WTC11 (cell line): ENCODE data around the gene ANTXR2. TPM values are rescaled to one million over a fixed set of nuclear protein-coding genes. Genes with fewer than 3 reads are reported as not detected.

Source experiments
- ATAC-seq: fragments of 200-7000 bp; cut with Tn5 transposase; 2 replicates; pipeline ENCODE4 v1.10.0; 2021; ENCODE audit warnings: mild to moderate bottlenecking, moderate library complexity
- CTCF ChIA-PET: fragments of 300-600 bp; sonication (Branson Sonifier 250); formaldehyde crosslinking; loops from one replicate; lab custom pipeline; 2021; ENCODE audit warnings: antibody characterized with exemption; lab: Charles Lee
- POLR2A ChIA-PET: fragments of 350-600 bp; sonication (Branson Sonifier 250); formaldehyde crosslinking; loops from one replicate; lab custom pipeline; 2021; ENCODE audit warnings: antibody characterized with exemption; lab: Charles Lee
- DNase-seq: peaks from one replicate; pipeline ENCODE4 v3.0.0; 2021; ENCODE audit warnings: low spot score
- H3K27ac Mint-ChIP-seq: 2 replicates; pipeline ENCODE4 v1.8.0; 2021; ENCODE audit warnings: mixed read lengths
- H3K27me3 Mint-ChIP-seq: 2 replicates; pipeline ENCODE4 v1.8.0; 2021; ENCODE audit warnings: low read depth, mild to moderate bottlenecking, moderate library complexity, mixed read lengths
- H3K36me3 Mint-ChIP-seq: 2 replicates; pipeline ENCODE4 v1.8.0; 2021; ENCODE audit warnings: mixed read lengths
- H3K4me1 Mint-ChIP-seq: 2 replicates; pipeline ENCODE4 v1.8.0; 2022; ENCODE audit warnings: mixed read lengths
- H3K4me3 Mint-ChIP-seq: 2 replicates; pipeline ENCODE4 v1.8.0; 2021; ENCODE audit warnings: mild to moderate bottlenecking, moderate library complexity, mixed read lengths
- H3K9me3 Mint-ChIP-seq: 2 replicates; pipeline ENCODE4 v1.8.0; 2021; ENCODE audit warnings: mixed read lengths
- ATF6 ChIP-seq: sonication (generic); formaldehyde crosslinking; IDR thresholded peaks from 2 replicates; pipeline ENCODE4 v1.8.1; 2023; ENCODE audit warnings: mild to moderate bottlenecking, missing genetic modification reagents
- CDX4 ChIP-seq: fragments of 250-450 bp; sonication (Bioruptor Pico); IDR thresholded peaks from 2 replicates; pipeline ENCODE4 v1.9.0; 2021; ENCODE audit warnings: moderate library complexity, mild to moderate bottlenecking, inconsistent platforms, borderline replicate concordance
- ELF4 ChIP-seq: sonication (generic); formaldehyde crosslinking; IDR thresholded peaks from 2 replicates; pipeline ENCODE4 v1.8.1; 2022; ENCODE audit warnings: low read depth, mild to moderate bottlenecking, moderate library complexity, missing genetic modification reagents
- ERG ChIP-seq: fragments of 250-450 bp; sonication (Bioruptor Pico); IDR thresholded peaks from 2 replicates; pipeline ENCODE4 v1.8.0; 2021; ENCODE audit warnings: mild to moderate bottlenecking
- FOXJ3 ChIP-seq: sonication (generic); formaldehyde crosslinking; IDR thresholded peaks from 2 replicates; pipeline ENCODE4 v1.9.0; 2021; ENCODE audit warnings: missing genetic modification reagents, mild to moderate bottlenecking, borderline replicate concordance
- FOXP1 ChIP-seq: sonication (generic); formaldehyde crosslinking; IDR thresholded peaks from 2 replicates; pipeline ENCODE4 v1.8.0; 2022; ENCODE audit warnings: missing genetic modification reagents, mild to moderate bottlenecking, moderate library complexity, borderline replicate concordance
- FOXP4 ChIP-seq: sonication (generic); formaldehyde crosslinking; IDR thresholded peaks from 2 replicates; pipeline ENCODE4 v1.8.0; 2022; ENCODE audit warnings: mild to moderate bottlenecking, missing genetic modification reagents
- KAT7 ChIP-seq: sonication (generic); formaldehyde crosslinking; IDR thresholded peaks from 2 replicates; pipeline ENCODE4 v1.8.1; 2023; ENCODE audit warnings: missing genetic modification reagents, mild to moderate bottlenecking, borderline replicate concordance
- NFATC4 ChIP-seq: fragments of 250-450 bp; sonication (Bioruptor Pico); IDR thresholded peaks from 2 replicates; pipeline ENCODE4 v1.9.0; 2021; ENCODE audit warnings: mild to moderate bottlenecking
- NR2C2 ChIP-seq: sonication (generic); formaldehyde crosslinking; IDR thresholded peaks from 2 replicates; pipeline ENCODE4 v1.8.0; 2022; ENCODE audit warnings: mild to moderate bottlenecking, missing genetic modification reagents
- PREB ChIP-seq: sonication (generic); formaldehyde crosslinking; IDR thresholded peaks from 2 replicates; pipeline ENCODE4 v1.8.1; 2022; ENCODE audit warnings: mild to moderate bottlenecking, missing genetic modification reagents, moderate library complexity, borderline replicate concordance
- RELA ChIP-seq: sonication (generic); formaldehyde crosslinking; IDR thresholded peaks from 2 replicates; pipeline ENCODE4 v1.8.1; 2022; ENCODE audit warnings: missing genetic modification reagents, mild to moderate bottlenecking, borderline replicate concordance
- SP1 ChIP-seq: sonication (generic); formaldehyde crosslinking; conservative IDR thresholded peaks from 2 replicates; pipeline ENCODE4 v1.8.1; 2022; ENCODE audit warnings: missing genetic modification reagents
- TP53 ChIP-seq: sonication (generic); formaldehyde crosslinking; IDR thresholded peaks from 2 replicates; pipeline ENCODE4 v1.8.1; 2023; ENCODE audit warnings: mild to moderate bottlenecking, missing genetic modification reagents
- ZNF396 ChIP-seq: fragments of 250-450 bp; sonication (Bioruptor Pico); IDR thresholded peaks from 2 replicates; pipeline ENCODE4 v1.8.0; 2021; ENCODE audit warnings: mild to moderate bottlenecking, moderate library complexity, borderline replicate concordance
- ZNF425 ChIP-seq: fragments of 250-450 bp; sonication (Bioruptor Pico); conservative IDR thresholded peaks from 2 replicates; pipeline ENCODE4 v1.9.0; 2021; ENCODE audit warnings: mild to moderate bottlenecking
- total RNA-seq: library from RNA; stranded (reverse); gene quantifications from 3 replicates; pipeline ENCODE4 v1.2.3, GENCODE V29; 2021
- TF ChIP-seq, protein P1 (sequence below): fragments of 200-600 bp; IDR thresholded peaks from 2 replicates; pipeline ENCODE4 v1.8.0; 2022; ENCODE audit warnings: antibody characterized with exemption
- TF ChIP-seq, protein P2 (sequence below): fragments of 250-450 bp; sonication (Bioruptor Pico); IDR thresholded peaks from 2 replicates; pipeline ENCODE4 v1.9.0; 2021; ENCODE audit warnings: mild to moderate bottlenecking
- TF ChIP-seq, protein P3 (sequence below): sonication (generic); formaldehyde crosslinking; conservative IDR thresholded peaks from 2 replicates; pipeline ENCODE4 v1.8.1; 2022; ENCODE audit warnings: mild to moderate bottlenecking, missing genetic modification reagents
- TF ChIP-seq, protein P4 (sequence below): sonication (generic); formaldehyde crosslinking; IDR thresholded peaks from 2 replicates; pipeline ENCODE4 v1.8.0; 2022; ENCODE audit warnings: mild to moderate bottlenecking, missing genetic modification reagents

ANTXR2 gene
- total RNA-seq, 1 experiment from 2014 or later: 9.9 TPM

- no peak for TF ChIP-seq SP1 (CRISPR knock-in tag)
- TF ChIP-seq, protein P1, sequence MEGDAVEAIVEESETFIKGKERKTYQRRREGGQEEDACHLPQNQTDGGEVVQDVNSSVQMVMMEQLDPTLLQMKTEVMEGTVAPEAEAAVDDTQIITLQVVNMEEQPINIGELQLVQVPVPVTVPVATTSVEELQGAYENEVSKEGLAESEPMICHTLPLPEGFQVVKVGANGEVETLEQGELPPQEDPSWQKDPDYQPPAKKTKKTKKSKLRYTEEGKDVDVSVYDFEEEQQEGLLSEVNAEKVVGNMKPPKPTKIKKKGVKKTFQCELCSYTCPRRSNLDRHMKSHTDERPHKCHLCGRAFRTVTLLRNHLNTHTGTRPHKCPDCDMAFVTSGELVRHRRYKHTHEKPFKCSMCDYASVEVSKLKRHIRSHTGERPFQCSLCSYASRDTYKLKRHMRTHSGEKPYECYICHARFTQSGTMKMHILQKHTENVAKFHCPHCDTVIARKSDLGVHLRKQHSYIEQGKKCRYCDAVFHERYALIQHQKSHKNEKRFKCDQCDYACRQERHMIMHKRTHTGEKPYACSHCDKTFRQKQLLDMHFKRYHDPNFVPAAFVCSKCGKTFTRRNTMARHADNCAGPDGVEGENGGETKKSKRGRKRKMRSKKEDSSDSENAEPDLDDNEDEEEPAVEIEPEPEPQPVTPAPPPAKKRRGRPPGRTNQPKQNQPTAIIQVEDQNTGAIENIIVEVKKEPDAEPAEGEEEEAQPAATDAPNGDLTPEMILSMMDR: no peak
- TF ChIP-seq PREB (CRISPR knock-in tag): no peak
- TF ChIP-seq RELA (CRISPR knock-in tag): no peak
- no peak for TF ChIP-seq ZNF425 (CRISPR knock-in tag)
- no peak for TF ChIP-seq FOXP4
- TF ChIP-seq ZNF396 (CRISPR knock-in tag): no peak
- no peak for TF ChIP-seq NFATC4 (CRISPR knock-in tag)
- TF ChIP-seq NR2C2 (CRISPR knock-in tag): no peak
Measured at GRCh38 chr4:80074069-80074468, 1.0 kb upstream of the ANTXR2 start (continued).

DNA sequence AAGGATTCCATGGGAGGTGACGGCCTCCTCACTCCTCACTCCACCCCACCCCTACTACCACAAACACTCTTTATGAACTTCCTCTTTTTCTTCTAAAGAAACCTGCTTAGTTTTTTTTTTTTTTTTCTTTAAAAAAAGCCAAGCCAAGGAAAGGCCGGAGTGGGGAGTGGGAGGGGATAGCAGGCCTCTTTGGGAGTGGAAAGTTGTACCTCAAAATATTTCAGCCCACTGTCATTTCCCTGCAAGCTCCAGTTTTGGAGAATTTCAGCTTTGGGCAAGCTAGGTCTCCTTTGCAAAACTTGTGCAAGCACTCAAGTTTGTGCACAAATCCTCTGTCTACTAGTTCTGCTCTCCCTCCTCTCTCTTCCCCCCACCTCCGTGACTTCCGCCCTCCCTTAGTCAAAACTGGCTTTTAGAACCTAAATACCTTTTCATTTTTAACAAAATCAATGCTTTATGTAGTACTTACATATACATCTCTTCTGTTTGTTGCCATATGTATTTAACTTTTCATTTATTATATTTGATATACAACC lies 512 bp upstream of the ANTXR2 start:
- no peak for DNase-seq
- peaks cover 11% of the 10 kb centered on the region for H3K9me3 Mint-ChIP-seq
- H3K27ac Mint-ChIP-seq: no peak overlapping the region
- peaks cover 23% of the 10 kb centered on the region for H3K4me1 Mint-ChIP-seq
- H3K36me3 Mint-ChIP-seq: peaks cover 6% of the 10 kb centered on the region; the same call in 1 of the 2 replicates
- ChIA-PET POLR2A (interaction anchor here (0.7 to 1.5 kb wide), 4 partner anchors 13 to 207 kb away, joined by 3 to 7 read pairs (median 4); no protein-coding TSS in a partner anchor), CTCF (interaction anchor here (1.0 to 2.1 kb wide), 4 partner anchors 24 to 156 kb away, joined by 3 to 13 read pairs (median 4); no protein-coding TSS in a partner anchor)
- peaks cover 36% of the 10 kb centered on the region for H3K27me3 Mint-ChIP-seq
- H3K4me3 Mint-ChIP-seq: peak overlapping the region; percentile 95
- ATAC-seq: no peak; the same call in 1 of the 2 replicates
- TF ChIP-seq ERG (CRISPR knock-in tag): no peak
- TF ChIP-seq, protein P2, sequence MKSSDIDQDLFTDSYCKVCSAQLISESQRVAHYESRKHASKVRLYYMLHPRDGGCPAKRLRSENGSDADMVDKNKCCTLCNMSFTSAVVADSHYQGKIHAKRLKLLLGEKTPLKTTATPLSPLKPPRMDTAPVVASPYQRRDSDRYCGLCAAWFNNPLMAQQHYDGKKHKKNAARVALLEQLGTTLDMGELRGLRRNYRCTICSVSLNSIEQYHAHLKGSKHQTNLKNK (CRISPR knock-in tag): no peak
- TF ChIP-seq TP53 (CRISPR knock-in tag): no peak
- TF ChIP-seq KAT7 (CRISPR knock-in tag): no peak
- TF ChIP-seq, protein P3, sequence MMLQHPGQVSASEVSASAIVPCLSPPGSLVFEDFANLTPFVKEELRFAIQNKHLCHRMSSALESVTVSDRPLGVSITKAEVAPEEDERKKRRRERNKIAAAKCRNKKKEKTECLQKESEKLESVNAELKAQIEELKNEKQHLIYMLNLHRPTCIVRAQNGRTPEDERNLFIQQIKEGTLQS (CRISPR knock-in tag): no peak
- TF ChIP-seq FOXJ3 (CRISPR knock-in tag): no peak
- TF ChIP-seq FOXP1 (CRISPR knock-in tag): no peak
- no peak for TF ChIP-seq ATF6 (CRISPR knock-in tag)
- no peak for TF ChIP-seq ELF4 (CRISPR knock-in tag)
- no peak for TF ChIP-seq CDX4
- TF ChIP-seq, protein P4, sequence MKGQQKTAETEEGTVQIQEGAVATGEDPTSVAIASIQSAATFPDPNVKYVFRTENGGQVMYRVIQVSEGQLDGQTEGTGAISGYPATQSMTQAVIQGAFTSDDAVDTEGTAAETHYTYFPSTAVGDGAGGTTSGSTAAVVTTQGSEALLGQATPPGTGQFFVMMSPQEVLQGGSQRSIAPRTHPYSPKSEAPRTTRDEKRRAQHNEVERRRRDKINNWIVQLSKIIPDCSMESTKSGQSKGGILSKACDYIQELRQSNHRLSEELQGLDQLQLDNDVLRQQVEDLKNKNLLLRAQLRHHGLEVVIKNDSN: no peak
